GM18511 (cell line): ENCODE data around the gene CBARP.

Experiments used
- ATAC-seq: cut with Tn5 transposase; IDR thresholded peaks from one replicate; pipeline ENCODE4 v1.9.1; 2021; ENCODE audit warnings: mild to moderate bottlenecking, moderate library complexity; ENCODE audit not compliant: unreplicated experiment

CBARP gene

GRCh38 chr19:1237754-1238368 lies at the start of gene CBARP:
Gene CBARP, minus strand, starts transcription at chr19:1238005. Its CDS starts 1,905 bp downstream, at chr19:1236100.
- no peak for ATAC-seq

DNA sequence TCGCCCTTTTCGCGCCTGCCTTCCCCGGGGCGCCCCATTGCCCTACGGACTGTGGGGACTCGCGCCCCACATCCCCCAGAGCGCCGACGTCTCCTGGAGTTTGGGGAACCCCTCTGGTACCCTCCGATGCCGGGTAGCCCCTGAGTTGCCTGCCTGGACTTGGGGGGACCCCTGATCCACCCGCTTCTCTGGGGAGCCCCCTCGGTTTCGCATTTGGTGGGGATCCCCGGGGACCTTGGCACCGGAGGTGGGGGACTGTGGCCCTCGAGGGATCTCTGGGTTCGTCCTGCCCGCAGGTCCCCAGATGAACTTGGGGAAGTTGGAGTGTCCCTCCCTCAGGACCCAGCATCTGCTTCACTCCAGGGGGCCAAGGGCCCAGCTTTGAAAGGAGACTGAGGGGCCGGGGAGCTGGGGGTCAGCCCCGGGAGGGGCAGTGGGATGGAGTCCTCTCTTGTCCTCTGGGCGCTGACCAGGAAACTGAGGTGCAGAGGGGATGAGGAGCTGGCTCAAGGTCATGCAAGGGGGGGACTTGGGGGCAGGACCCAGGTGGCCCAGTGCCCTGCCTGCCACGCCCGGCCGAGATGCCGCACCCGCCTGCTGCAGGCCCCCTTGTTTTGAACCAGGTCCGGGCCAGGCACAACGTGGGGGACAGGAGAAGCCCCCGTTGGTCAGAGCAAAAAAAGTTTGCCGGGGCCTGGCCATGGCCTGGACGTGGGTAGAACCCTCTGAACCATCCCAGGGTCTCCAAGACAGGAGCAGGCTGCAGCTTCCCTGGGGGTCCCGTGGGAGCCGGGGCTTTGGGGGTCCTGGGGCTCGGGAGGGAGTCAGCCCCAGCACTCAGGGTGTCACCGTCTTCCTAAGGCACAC lies 48.9 kb upstream of the CBARP start:
- no peak for ATAC-seq

- no peak for ATAC-seq
Observed at GRCh38 chr19:1285737-1286360, 48.0 kb upstream of the CBARP start, which contains the start of gene EFNA2. Gene EFNA2, plus strand, starts transcription at chr19:1285873. Its CDS starts 296 bp downstream, at chr19:1286169.

DNA sequence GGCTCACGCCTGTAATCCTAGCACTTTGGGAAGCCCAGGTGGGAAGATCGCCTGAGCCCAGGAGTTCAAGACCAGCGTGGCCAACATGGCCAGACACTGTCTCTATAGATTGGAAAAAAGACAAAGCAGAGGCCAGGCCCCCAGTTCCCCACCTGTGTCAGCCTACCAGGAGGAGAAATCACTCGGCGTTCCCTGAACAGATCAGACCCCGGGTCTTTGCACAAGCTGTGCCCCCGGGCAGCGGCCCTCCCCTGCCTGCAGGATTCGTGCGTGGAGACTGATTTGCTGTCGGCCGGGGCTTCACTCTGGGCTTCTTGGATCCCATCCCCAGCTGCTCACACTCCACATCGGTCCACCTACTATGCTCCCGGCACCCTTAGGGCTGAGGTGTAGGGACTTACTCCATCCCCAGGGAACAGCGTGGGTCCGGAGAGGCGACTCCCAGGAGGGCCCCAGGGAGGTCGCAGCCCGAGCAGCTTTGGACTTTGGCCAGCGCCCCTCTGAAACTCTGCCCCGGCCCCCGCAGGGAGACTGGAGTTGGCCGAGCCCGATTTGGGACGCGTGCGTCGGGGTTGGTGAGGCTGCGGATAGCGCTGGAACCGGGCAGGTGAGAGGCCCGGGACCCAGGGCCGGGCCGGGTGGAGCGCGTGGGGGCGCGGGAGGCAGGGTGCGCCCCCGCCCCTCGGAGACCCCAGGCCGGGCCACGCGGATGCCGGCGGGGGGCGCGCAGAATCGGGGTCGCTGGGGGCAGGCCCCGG lies 47.4 kb upstream of the CBARP start:
- no peak for ATAC-seq

DNA sequence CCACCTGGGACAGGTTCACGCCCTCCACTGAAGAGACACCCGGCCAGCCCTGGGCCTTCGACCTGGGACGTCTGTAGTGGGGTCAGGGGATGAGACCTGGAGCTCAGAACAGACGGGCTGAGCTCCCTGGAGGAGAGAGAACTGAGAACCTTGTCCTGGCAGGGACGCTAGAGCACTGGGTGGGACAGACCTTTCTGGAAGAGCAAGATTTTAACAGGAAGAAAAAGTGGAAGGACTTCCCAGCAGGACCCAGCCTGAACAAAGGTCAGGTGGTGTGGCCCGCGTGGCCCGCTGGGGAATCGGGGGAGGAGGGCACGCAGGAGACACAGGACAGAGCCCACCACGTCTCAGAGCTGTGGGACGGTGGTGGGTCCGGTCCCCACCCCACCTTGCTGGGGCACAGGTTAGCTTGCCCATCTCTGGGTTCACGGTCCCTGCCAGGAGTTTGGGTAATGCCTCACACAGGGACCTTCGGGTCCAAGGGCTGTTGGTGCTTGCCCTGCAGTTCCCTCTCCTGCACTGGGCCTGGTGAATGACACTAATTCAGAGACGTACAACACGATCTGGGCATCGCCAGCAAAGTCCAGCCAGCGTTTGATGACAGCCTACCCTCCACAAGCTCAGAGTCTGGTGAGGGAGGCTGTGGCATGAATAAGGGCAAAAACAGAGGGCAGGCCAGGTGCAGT lies 46.6 kb upstream of the CBARP start:
- ATAC-seq: no peak

DNA sequence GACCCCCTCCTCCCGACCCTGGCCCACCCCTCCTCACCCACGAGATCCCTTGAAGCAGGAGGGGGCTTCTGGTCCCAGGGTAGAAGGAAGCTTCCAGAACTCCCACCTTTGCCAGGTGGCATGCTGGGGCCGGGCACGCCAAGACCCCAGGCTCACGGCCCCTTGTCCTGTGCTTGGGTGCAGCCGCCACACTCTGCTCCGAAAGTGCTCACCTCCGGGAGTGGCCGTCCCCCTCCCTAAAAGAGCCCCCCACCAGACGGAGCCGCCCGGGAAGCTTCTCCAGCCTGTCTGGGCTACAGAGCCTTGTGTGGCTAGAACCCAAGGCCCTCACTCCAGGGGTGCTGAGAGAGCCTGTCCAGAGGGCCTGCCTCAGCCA lies 46.1 kb upstream of the CBARP start:
- ATAC-seq: no peak

- ATAC-seq: no peak
Observed at GRCh38 chr19:1283207-1283916, 45.6 kb upstream of the CBARP start.

- no peak for ATAC-seq
Observed at GRCh38 chr19:1282588-1283206, 44.9 kb upstream of the CBARP start.

GRCh38 chr19:1281569-1282287 lies 43.9 kb upstream of the CBARP start:
- ATAC-seq: no peak

DNA sequence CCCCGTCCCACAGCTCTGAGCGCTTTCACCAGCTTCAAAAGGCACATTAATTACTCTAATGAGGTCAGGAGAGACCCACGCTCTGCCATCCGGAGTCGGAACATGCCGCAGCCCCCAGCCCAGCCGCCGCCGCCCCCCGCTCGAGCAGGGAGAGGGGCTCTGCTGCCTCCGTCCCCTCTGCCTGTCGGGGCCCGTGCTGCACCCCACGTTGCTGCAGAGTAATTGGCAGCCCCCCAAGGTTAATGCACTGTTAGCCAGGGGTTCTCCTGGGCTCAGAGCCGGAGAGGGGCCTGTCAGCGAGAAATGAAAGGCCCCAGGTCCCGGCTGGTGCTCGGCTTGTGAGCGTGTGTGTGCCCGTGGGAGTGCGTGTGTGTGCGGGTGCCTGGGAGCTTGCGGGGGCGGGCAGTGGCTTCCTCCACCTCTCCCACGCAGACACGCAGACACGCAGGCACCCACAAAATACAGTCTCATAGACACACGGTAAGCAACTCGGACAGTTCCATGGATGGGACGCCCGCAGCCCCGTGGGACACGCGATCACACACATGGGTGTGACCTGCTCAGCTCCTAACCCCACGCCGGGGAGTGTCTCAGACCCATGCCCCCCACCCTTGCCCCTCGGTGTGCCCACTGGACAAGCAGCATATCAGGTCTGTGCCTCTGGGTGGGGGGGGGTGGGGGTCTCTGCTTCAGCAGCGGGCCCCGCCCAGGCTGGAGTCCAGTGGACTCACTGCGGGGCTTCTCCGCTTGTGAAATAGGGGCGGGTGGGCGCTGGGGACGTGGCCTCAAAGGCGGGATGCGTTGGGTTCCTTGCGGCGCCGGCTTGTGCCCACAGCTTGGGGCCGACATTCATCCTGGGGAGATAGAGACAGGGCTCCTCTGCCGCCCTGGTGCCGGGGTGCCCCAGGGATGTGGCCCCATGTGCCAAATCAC lies 43.1 kb upstream of the CBARP start:
- ATAC-seq: no peak

GRCh38 chr19:1279782-1280341 lies 42.1 kb upstream of the CBARP start:
- ATAC-seq: no peak

- ATAC-seq: no peak
Observed at GRCh38 chr19:1278713-1279660, 41.2 kb upstream of the CBARP start.

DNA sequence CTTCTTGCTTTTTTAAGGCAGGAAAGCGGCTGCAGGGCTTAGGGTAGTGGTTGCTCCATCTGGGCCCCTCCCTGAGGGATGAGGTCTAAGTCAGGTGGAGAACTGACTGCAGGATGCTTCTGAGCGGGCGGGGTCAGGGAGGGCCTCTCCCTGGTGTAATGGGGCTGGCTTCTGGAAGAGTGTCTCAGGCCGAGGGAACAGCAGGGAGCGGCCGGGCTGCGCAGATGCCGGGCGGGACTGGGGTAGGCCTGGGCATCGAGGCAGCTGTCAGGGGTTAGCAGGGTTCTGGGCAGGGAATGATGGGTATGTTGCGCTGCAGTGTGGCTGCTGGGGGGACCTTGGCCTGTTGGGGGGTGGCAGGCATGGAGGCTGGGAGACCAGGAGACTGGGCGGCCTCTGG lies 40.3 kb upstream of the CBARP start:
- no peak for ATAC-seq

DNA sequence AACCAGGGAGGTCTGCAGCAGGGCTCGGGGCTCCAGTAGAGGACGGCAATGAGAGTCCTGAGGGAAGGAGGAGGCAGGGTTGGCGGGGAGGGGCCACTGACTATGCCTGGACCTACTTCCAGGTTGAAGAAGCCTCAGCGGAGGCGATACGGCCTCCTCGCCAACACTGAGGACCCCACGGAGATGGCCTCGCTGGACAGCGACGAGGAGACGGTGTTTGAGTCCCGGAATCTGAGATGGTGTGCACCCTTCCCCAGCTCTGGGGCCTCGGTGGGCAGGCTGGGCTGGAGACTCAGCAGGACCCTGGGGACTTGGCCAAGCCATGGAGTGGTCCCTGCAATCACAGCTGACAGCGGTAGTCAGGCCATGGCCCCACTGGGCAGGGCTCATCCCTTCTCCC lies 39.3 kb upstream of the CBARP start:
- ATAC-seq: no peak

GRCh38 chr19:1276628-1277022 lies 38.8 kb upstream of the CBARP start:
- ATAC-seq: no peak

GRCh38 chr19:1275976-1276627 lies 38.3 kb upstream of the CBARP start:
- ATAC-seq: no peak
